B cell (primary cell): ENCODE results near the gene TEX52. TPM values are rescaled to one million over a fixed set of nuclear protein-coding genes. Genes with fewer than 3 reads are reported as not detected.

ENCODE experiments used
- ATAC-seq: fragments of 200-7000 bp; cut with Tn5 transposase; one replicate; pipeline ENCODE4 v1.10.0; 2021; ENCODE audit warnings: low read depth, mild to moderate bottlenecking, moderate number of reproducible peaks, moderate library complexity
- CTCF ChIA-PET: fragments of 350-600 bp; sonication (Branson Sonifier 250); formaldehyde crosslinking; loops from one replicate; lab custom pipeline; 2021; ENCODE audit warnings: antibody characterized with exemption, inconsistent platforms; lab: Charles Lee
- POLR2A ChIA-PET: fragments of 350-600 bp; sonication (Branson Sonifier 250); formaldehyde crosslinking; loops from one replicate; lab custom pipeline; 2021; ENCODE audit warnings: antibody characterized with exemption; lab: Charles Lee
- DNase-seq: peaks from one replicate; pipeline ENCODE4 v3.0.0; 2013
- H2AFZ ChIP-seq: 2 replicates; pipeline ENCODE4 v1.6.1; 2012; ENCODE audit warnings: mild to moderate bottlenecking, low read depth, low read length; ENCODE audit not compliant: insufficient read depth, poor library complexity, severe bottlenecking
- H3K27ac ChIP-seq, 2 donors: 1 replicate in 1 of 2; 2 replicates in 1 of 2; pipeline ENCODE4 v1.5.1; 2012 to 2013; ENCODE audit warnings: low read length in 2 of 2, mild to moderate bottlenecking in 2 of 2, moderate library complexity in 1 of 2
- H3K27me3 ChIP-seq, 4 experiments: fragments of 200-600 bp in 1 of 4; sonication (generic) in 1 of 4; replicated peaks in 1 of 4; 1 replicate in 2 of 4; 2 replicates in 2 of 4; pipeline versions ENCODE4 v1.6.1 to v1.7.0; 2013 to 2016; ENCODE audit warnings: low read length in 3 of 4, mild to moderate bottlenecking in 2 of 4, mixed read lengths in 1 of 4, moderate library complexity in 1 of 4; ENCODE audit not compliant: insufficient read depth in 4 of 4, control insufficient read depth in 3 of 4; ENCODE audit errors: control extremely low read depth in 1 of 4
- H3K36me3 ChIP-seq, 2 experiments: replicated peaks in 1 of 2; 1 replicate in 1 of 2; 2 replicates in 1 of 2; pipeline versions ENCODE4 v1.6.1 to v1.7.1; 2013; ENCODE audit warnings: low read length in 1 of 2; ENCODE audit not compliant: insufficient read depth in 2 of 2, control insufficient read depth in 1 of 2; ENCODE audit errors: control extremely low read depth in 1 of 2, extremely low read depth in 1 of 2
- H3K4me1 ChIP-seq, 2 donors: fragments of 200-600 bp in 1 of 2; sonication (generic) in 1 of 2; 1 replicate in 1 of 2; 2 replicates in 1 of 2; pipeline versions ENCODE4 v1.5.1 to v1.6.1; 2013 to 2017; ENCODE audit warnings: low read length in 2 of 2; ENCODE audit not compliant: control insufficient read depth in 2 of 2, insufficient read depth in 2 of 2
- H3K4me2 ChIP-seq: replicated peaks from 2 replicates; pipeline ENCODE3; 2012; ENCODE audit warnings: mild to moderate bottlenecking, low read depth, low read length; ENCODE audit not compliant: poor library complexity, severe bottlenecking
- H3K4me3 ChIP-seq, 5 experiments: fragments of 200-600 bp in 1 of 5; sonication (generic) in 1 of 5; 1 replicate in 3 of 5; 2 replicates in 2 of 5; pipeline versions ENCODE4 v1.5.1 to v1.7.0; 2011 to 2016; ENCODE audit warnings: low read length in 4 of 5, mild to moderate bottlenecking in 4 of 5, low read depth in 2 of 5, control low read depth in 1 of 5, moderate library complexity in 1 of 5; ENCODE audit not compliant: insufficient read depth in 1 of 5; ENCODE audit errors: control extremely low read depth in 1 of 5, extremely low read depth in 1 of 5
- H3K79me2 ChIP-seq: fragments of 200-600 bp; sonication (generic); one replicate; pipeline ENCODE4 v1.6.0; 2016; ENCODE audit warnings: low read length; ENCODE audit not compliant: control insufficient read depth, insufficient read depth
- H3K9ac ChIP-seq: fragments of 200-600 bp; sonication (generic); 2 replicates; pipeline ENCODE4 v1.6.1; 2017; ENCODE audit warnings: mild to moderate bottlenecking, low read length, moderate library complexity
- H3K9me3 ChIP-seq, 3 donors: one replicate each; pipeline versions ENCODE4 v1.6.1 to v1.7.1; 2013; ENCODE audit warnings: low read length in 2 of 3; ENCODE audit not compliant: control insufficient read depth in 2 of 3, insufficient read depth in 1 of 3; ENCODE audit errors: control extremely low read depth in 1 of 3
- H4K20me1 ChIP-seq: 2 replicates; pipeline ENCODE4 v1.6.0; 2012; ENCODE audit warnings: mild to moderate bottlenecking, low read length; ENCODE audit not compliant: insufficient read depth, control insufficient read depth, poor library complexity, severe bottlenecking
- H3K27ac Mint-ChIP-seq: one replicate; pipeline ENCODE4 v1.8.0; 2021; ENCODE audit warnings: mixed read lengths
- H3K27me3 Mint-ChIP-seq: one replicate; pipeline ENCODE4 v1.8.0; 2021; ENCODE audit warnings: mixed read lengths
- H3K4me1 Mint-ChIP-seq: one replicate; pipeline ENCODE4 v1.8.0; 2021; ENCODE audit warnings: mixed read lengths
- H3K4me3 Mint-ChIP-seq: one replicate; pipeline ENCODE4 v1.8.0; 2021; ENCODE audit warnings: mixed read lengths
- H3K9me3 Mint-ChIP-seq: one replicate; pipeline ENCODE4 v1.8.0; 2022; ENCODE audit warnings: mixed read lengths; ENCODE audit not compliant: insufficient read depth
- CTCF ChIP-seq: fragments of 200-600 bp; IDR thresholded peaks from one replicate; pipeline ENCODE4 v1.8.0; 2022; ENCODE audit warnings: antibody characterized with exemption, mild to moderate bottlenecking
- EZH2 ChIP-seq: IDR thresholded peaks from 2 replicates; pipeline ENCODE4 v1.6.1; 2012; ENCODE audit warnings: borderline replicate concordance, low read depth, mild to moderate bottlenecking, moderate library complexity, low read length; ENCODE audit not compliant: insufficient read depth, poor library complexity, severe bottlenecking
- WGBS: methylation state at CpG from one replicate; pipeline ENCODE4 v1.1.5; 2013; ENCODE audit warnings: missing lambda C conversion rate; ENCODE audit not compliant: insufficient coverage; 5-methylcytosine and 5-hydroxymethylcytosine counted together
- intact Hi-C: fragments of 100-400 bp; cut with micrococcal nuclease; formaldehyde crosslinking; loops from one replicate; pipeline ENCODE4 v1.10.0; 2022
- polyA plus RNA-seq: library from polyadenylated mRNA; depleted of rRNA; stranded (reverse); fragments of >200 nt; gene quantifications from 2 replicates; pipeline ENCODE4 v1.2.3, GENCODE V29; 2012
- total RNA-seq, 2 donors: library from RNA; stranded (reverse); fragments of 120-200 nt in 1 of 2; gene quantifications; 1 replicate in 1 of 2; 2 replicates in 1 of 2; pipeline versions ENCODE4 v1.2.3 to v1.2.4, GENCODE V29; 2013 to 2022

The TEX52 gene
- total and polyA plus RNA-seq, 2 donors (not counting 1 experiment from before 2014, with no cell fraction given), result not detected

GRCh38 chr12:2877953-2878732 is 21.3 kb upstream of the TEX52 start:
- Mint-ChIP-seq H3K27me3 (no peaks in the 10 kb centered on the region), H3K4me1 (peaks cover 30% of the 10 kb centered on the region), H3K4me3 (peak overlapping the region; percentile 97), H3K27ac (peak overlapping the region; percentile 96), H3K9me3 (no peaks in the 10 kb centered on the region)
- DNase-seq (peak; percentile 71), ATAC-seq (peak; percentile 40)
- H4K20me1 ChIP-seq, result no peaks in the 10 kb centered on the region
- ChIA-PET POLR2A (interaction anchor here (0.6 to 0.9 kb wide), 3 partner anchors 12 to 1515 kb away, joined by 3 to 7 read pairs (median 6); partner anchors contain the start of gene TULP3), CTCF (interaction anchor here (0.9 to 1.3 kb wide), 3 partner anchors 23 to 165 kb away, joined by 3 read pairs; partner anchors contain the start of gene ITFG2)
- H3K27me3 ChIP-seq, result no peaks in the 10 kb centered on the region
- 50% methylated on average over 13 of the region's 16 CpGs for WGBS
- no peaks in the 10 kb centered on the region for H3K36me3 ChIP-seq
- peak overlapping the region; percentile 90 for H3K9ac ChIP-seq
- TF ChIP-seq EZH2 (no peak), CTCF (no peak)
- peak overlapping the region; percentile 81 to 98 (median 88) for H3K4me3 ChIP-seq
- peak overlapping the region; percentile 90 to 91 for H3K27ac ChIP-seq
- peaks cover 17 to 23% of the 10 kb centered on the region in 2 donors for H3K4me1 ChIP-seq
- no peaks in the 10 kb centered on the region for H3K9me3 ChIP-seq
- intact Hi-C loops, result loop anchor here (1.0 to 5.0 kb wide), 3 partner anchors 12 to 81 kb away; partner anchors contain the start of genes ITFG2 and TULP3
- H3K79me2 ChIP-seq, result peaks cover 56% of the 10 kb centered on the region
- peak overlapping the region; percentile 98 for H3K4me2 ChIP-seq
- H2AFZ ChIP-seq, result peak overlapping the region; percentile 86
